Epidermal melanocyte (primary cell): ENCODE data around the gene RUNX1.

Experiments used
- DNase-seq: peaks from one replicate; pipeline ENCODE4 v3.0.0; 2011; ENCODE audit warnings: low spot score; ENCODE audit not compliant: insufficient read length

RUNX1 gene

GRCh38 chr21:34904526-34905217 lies 144.4 kb downstream of the RUNX1 start:
- no peak for DNase-seq

GRCh38 chr21:34900376-34900775 lies 148.7 kb downstream of the RUNX1 start:
- DNase-seq = no peak

GRCh38 chr21:34899760-34900159 lies 149.3 kb downstream of the RUNX1 start:
- no peak for DNase-seq

GRCh38 chr21:34899302-34899701 lies 149.8 kb downstream of the RUNX1 start:
- no peak for DNase-seq

- DNase-seq = no peak
These were observed 151.3 kb downstream of the RUNX1 start for GRCh38 chr21:34897828-34898227.

- DNase-seq = no peak
These were observed 154.7 kb downstream of the RUNX1 start for GRCh38 chr21:34894401-34894800.

GRCh38 chr21:34892209-34892608 lies 156.9 kb downstream of the RUNX1 start:
- DNase-seq = no peak

- DNase-seq = no peak
These were observed 157.5 kb downstream of the RUNX1 start for GRCh38 chr21:34891613-34891943.

- DNase-seq = no peak
These were observed 158.1 kb downstream of the RUNX1 start for GRCh38 chr21:34890724-34891612.

- no peak for DNase-seq
These were observed 158.7 kb downstream of the RUNX1 start for GRCh38 chr21:34890470-34890723.

- DNase-seq = peak; percentile 76
These were observed 159.2 kb downstream of the RUNX1 start for GRCh38 chr21:34889676-34890469.

GRCh38 chr21:34889320-34889675 lies 159.8 kb downstream of the RUNX1 start:
- DNase-seq = no peak

GRCh38 chr21:34888569-34889319 lies 160.4 kb downstream of the RUNX1 start:
- DNase-seq = peak; percentile 99

- peak; percentile 46 for DNase-seq
These were observed 161.2 kb downstream of the RUNX1 start for GRCh38 chr21:34887725-34888568.

GRCh38 chr21:34887105-34887442 lies 162.0 kb downstream of the RUNX1 start:
- no peak for DNase-seq

- no peak for DNase-seq
These were observed 162.6 kb downstream of the RUNX1 start for GRCh38 chr21:34886240-34887104.

GRCh38 chr21:34885626-34886239 lies 163.4 kb downstream of the RUNX1 start:
- no peak for DNase-seq

GRCh38 chr21:34885125-34885524 lies 164.0 kb downstream of the RUNX1 start:
- DNase-seq = no peak

GRCh38 chr21:34884346-34884929 lies 164.7 kb downstream of the RUNX1 start:
- no peak for DNase-seq
